Chondrocyte (in vitro differentiated cells): Measurements from ENCODE around the gene DNAH6. TPM values are rescaled to one million over a fixed set of nuclear protein-coding genes. Genes with fewer than 3 reads are reported as not detected.
"Not testable (repeated sequence)": the region's sequence is repeated elsewhere in the genome, so short reads cannot be mapped to it uniquely, and the experiment has no call there.

Experiments
- DNase-seq: peaks from one replicate; pipeline ENCODE4 v3.0.0; 2021; ENCODE audit warnings: mixed read lengths, low spot score
- H3K27ac Mint-ChIP-seq: one replicate; pipeline ENCODE4 v1.8.0; 2021; ENCODE audit warnings: mild to moderate bottlenecking, moderate library complexity, mixed read lengths; ENCODE audit not compliant: unreplicated experiment
- H3K27me3 Mint-ChIP-seq: 2 replicates; pipeline ENCODE4 v1.8.0; 2021; ENCODE audit warnings: low read depth, mixed read lengths
- H3K36me3 Mint-ChIP-seq: 2 replicates; pipeline ENCODE4 v1.8.0; 2021; ENCODE audit warnings: low read depth, mixed read lengths
- H3K4me1 Mint-ChIP-seq: 2 replicates; pipeline ENCODE4 v1.8.0; 2021; ENCODE audit warnings: low read depth, mild to moderate bottlenecking, mixed read lengths
- H3K4me3 Mint-ChIP-seq: one replicate; pipeline ENCODE4 v1.8.0; 2021; ENCODE audit warnings: mild to moderate bottlenecking, moderate library complexity, mixed read lengths; ENCODE audit not compliant: unreplicated experiment
- H3K9me3 Mint-ChIP-seq: 2 replicates; pipeline ENCODE4 v1.8.0; 2021; ENCODE audit warnings: low read depth, mixed read lengths
- CTCF ChIP-seq: fragments of 200-600 bp; sonication (generic); IDR thresholded peaks from 2 replicates; pipeline ENCODE4 v1.5.0; 2021; ENCODE audit warnings: antibody characterized with exemption, mild to moderate bottlenecking, moderate library complexity
- total RNA-seq: library from RNA; stranded (reverse); gene quantifications from 3 replicates; pipeline ENCODE4 v1.2.1, GENCODE V29; 2021

DNAH6 gene
- total RNA-seq, 1 donor from 2014 or later: not detected

GRCh38 chr2:84498150-84498799 lies 18.0 kb upstream of the DNAH6 start:
- no peak for DNase-seq
- peaks cover 1% of the 10 kb centered on the region for H3K36me3 Mint-ChIP-seq
- no peak overlapping the region for H3K27ac Mint-ChIP-seq
- H3K27me3 Mint-ChIP-seq: peaks cover 34% of the 10 kb centered on the region
- peaks cover 8% of the 10 kb centered on the region for H3K4me1 Mint-ChIP-seq
- peaks cover 3% of the 10 kb centered on the region for H3K9me3 Mint-ChIP-seq
- TF ChIP-seq CTCF: no peak
- H3K4me3 Mint-ChIP-seq: no peak overlapping the region

GRCh38 chr2:84511024-84511423 lies 5.3 kb upstream of the DNAH6 start:
- H3K9me3 Mint-ChIP-seq: peaks cover 21% of the 10 kb centered on the region
- not testable (repeated sequence) for H3K4me3 Mint-ChIP-seq, H3K36me3 Mint-ChIP-seq, H3K27ac Mint-ChIP-seq, DNase-seq, H3K4me1 Mint-ChIP-seq
- peaks cover 26% of the 10 kb centered on the region for H3K27me3 Mint-ChIP-seq

- Mint-ChIP-seq H3K36me3 (peaks cover 2% of the 10 kb centered on the region), H3K4me3 (peak overlapping the region; percentile 76), H3K4me1 (peaks cover 8% of the 10 kb centered on the region), H3K27ac (no peak overlapping the region), H3K27me3 (peaks cover 29% of the 10 kb centered on the region), H3K9me3 (peaks cover 12% of the 10 kb centered on the region)
- no peak for DNase-seq
- no peak for TF ChIP-seq CTCF
These were observed 510 bp upstream of the DNAH6 start for GRCh38 chr2:84515788-84516187.

DNA sequence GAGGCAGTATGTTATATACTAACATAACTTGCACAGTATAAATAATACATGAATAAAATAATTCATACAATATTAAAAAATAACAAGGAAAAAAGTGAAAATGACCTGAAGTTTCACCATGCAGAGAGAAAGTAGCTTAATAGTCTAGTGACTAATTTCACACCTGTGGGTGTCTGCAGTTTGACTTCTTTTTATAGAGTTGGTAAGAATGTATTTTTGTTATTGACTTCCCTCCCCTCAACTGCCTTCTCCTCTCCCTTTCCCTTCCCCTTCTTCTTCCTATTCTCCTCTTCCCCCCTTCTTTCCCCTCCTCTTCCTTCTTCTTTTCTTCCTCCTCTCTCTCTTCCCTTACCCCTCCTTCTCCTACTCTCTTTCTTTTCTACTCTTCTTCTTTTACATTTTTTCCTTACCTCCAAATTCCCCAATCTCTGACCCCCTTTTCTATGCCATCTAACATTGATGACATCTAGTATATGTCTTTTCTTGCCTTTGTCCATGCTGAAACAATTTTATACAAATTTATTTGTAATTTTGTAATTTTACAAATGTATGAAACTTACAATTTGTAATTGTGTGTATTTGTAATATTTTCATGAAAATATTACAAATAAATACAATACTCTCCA lies 3.1 kb downstream of the DNAH6 start:
- peaks cover 8% of the 10 kb centered on the region for H3K4me1 Mint-ChIP-seq
- no peak for DNase-seq
- H3K36me3 Mint-ChIP-seq: no peaks in the 10 kb centered on the region
- H3K27ac Mint-ChIP-seq: no peak overlapping the region
- H3K9me3 Mint-ChIP-seq: peaks cover 20% of the 10 kb centered on the region
- TF ChIP-seq CTCF: no peak
- peaks cover 34% of the 10 kb centered on the region for H3K27me3 Mint-ChIP-seq
- H3K4me3 Mint-ChIP-seq: no peak overlapping the region

- Mint-ChIP-seq H3K27ac (no peak overlapping the region), H3K4me1 (no peaks in the 10 kb centered on the region), H3K4me3 (no peak overlapping the region), H3K36me3 (no peaks in the 10 kb centered on the region), H3K27me3 (peaks cover 33% of the 10 kb centered on the region), H3K9me3 (peaks cover 14% of the 10 kb centered on the region)
- TF ChIP-seq CTCF: peak; percentile 57
- DNase-seq: no peak
These were observed 10.3 kb downstream of the DNAH6 start for GRCh38 chr2:84526562-84526961.
